RWPE1 (cell line): ENCODE data around the gene DNAH5.

Experiments used
- CTCF ChIA-PET: fragments of 350-600 bp; sonication (Branson Sonifier 250); formaldehyde crosslinking; extraction: SDS; loops from one replicate; lab custom pipeline; 2021; lab: Yijun Ruan, JAX
- POLR2A ChIA-PET: fragments of 400-600 bp; formaldehyde crosslinking; extraction: SDS; loops from one replicate; lab custom pipeline; 2020; ENCODE audit warnings: antibody characterized with exemption; ENCODE audit not compliant: low non-redundant PET; lab: Yijun Ruan, JAX
- DNase-seq: peaks from one replicate; pipeline ENCODE4 v3.0.0; 2012; ENCODE audit warnings: low spot score
- H3K27ac ChIP-seq: fragments of 450-650 bp; 2 replicates; pipeline ENCODE4 v1.5.1; 2017
- TF ChIP-seq, protein P1 (sequence below): fragments of 450-650 bp; conservative IDR thresholded peaks from 2 replicates; pipeline ENCODE4 v1.5.1; 2017; ENCODE audit warnings: low read depth, mild to moderate bottlenecking

DNAH5 gene, protein sequence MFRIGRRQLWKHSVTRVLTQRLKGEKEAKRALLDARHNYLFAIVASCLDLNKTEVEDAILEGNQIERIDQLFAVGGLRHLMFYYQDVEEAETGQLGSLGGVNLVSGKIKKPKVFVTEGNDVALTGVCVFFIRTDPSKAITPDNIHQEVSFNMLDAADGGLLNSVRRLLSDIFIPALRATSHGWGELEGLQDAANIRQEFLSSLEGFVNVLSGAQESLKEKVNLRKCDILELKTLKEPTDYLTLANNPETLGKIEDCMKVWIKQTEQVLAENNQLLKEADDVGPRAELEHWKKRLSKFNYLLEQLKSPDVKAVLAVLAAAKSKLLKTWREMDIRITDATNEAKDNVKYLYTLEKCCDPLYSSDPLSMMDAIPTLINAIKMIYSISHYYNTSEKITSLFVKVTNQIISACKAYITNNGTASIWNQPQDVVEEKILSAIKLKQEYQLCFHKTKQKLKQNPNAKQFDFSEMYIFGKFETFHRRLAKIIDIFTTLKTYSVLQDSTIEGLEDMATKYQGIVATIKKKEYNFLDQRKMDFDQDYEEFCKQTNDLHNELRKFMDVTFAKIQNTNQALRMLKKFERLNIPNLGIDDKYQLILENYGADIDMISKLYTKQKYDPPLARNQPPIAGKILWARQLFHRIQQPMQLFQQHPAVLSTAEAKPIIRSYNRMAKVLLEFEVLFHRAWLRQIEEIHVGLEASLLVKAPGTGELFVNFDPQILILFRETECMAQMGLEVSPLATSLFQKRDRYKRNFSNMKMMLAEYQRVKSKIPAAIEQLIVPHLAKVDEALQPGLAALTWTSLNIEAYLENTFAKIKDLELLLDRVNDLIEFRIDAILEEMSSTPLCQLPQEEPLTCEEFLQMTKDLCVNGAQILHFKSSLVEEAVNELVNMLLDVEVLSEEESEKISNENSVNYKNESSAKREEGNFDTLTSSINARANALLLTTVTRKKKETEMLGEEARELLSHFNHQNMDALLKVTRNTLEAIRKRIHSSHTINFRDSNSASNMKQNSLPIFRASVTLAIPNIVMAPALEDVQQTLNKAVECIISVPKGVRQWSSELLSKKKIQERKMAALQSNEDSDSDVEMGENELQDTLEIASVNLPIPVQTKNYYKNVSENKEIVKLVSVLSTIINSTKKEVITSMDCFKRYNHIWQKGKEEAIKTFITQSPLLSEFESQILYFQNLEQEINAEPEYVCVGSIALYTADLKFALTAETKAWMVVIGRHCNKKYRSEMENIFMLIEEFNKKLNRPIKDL (N-terminal part only)

DNA sequence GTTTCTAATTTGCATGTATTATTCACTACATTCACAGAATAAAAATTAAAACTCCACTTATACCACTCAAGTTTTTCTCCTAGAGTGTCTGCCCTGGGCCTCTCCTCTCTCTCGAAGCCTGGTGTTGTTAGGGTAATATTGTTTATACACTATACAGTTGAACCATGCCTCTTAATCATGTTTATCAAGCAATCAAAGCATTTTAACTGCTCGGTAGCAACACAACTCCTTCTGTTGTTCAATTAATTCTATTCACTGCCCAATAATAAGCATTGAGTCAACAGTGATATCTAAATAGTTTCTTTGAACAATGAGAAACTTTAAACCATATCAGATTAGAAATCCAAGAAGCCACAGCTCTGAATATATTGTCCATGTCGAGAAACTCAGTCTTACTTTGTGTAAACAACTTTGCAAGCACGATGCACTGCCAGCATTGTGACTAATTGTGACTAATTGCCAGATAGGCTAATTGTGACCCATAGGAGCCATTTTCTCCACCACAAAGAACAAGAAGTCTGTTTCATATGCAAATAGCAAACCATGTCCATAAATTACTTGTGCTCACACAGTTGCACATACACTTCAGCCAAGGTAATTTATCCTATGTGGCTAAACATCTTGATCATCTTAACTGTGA lies at the start of gene DNAH5:
Gene DNAH5 (minus strand): TSS at position 129 of the 640 bp plus-strand sequence. CDS start 250 bp downstream, outside the sequence.
- H3K27ac ChIP-seq = no peak within 1 kb of the TSS
- ChIA-PET POLR2A (no interaction called here), CTCF (no interaction called here)
- no peak for DNase-seq
- TF ChIP-seq, protein P1, sequence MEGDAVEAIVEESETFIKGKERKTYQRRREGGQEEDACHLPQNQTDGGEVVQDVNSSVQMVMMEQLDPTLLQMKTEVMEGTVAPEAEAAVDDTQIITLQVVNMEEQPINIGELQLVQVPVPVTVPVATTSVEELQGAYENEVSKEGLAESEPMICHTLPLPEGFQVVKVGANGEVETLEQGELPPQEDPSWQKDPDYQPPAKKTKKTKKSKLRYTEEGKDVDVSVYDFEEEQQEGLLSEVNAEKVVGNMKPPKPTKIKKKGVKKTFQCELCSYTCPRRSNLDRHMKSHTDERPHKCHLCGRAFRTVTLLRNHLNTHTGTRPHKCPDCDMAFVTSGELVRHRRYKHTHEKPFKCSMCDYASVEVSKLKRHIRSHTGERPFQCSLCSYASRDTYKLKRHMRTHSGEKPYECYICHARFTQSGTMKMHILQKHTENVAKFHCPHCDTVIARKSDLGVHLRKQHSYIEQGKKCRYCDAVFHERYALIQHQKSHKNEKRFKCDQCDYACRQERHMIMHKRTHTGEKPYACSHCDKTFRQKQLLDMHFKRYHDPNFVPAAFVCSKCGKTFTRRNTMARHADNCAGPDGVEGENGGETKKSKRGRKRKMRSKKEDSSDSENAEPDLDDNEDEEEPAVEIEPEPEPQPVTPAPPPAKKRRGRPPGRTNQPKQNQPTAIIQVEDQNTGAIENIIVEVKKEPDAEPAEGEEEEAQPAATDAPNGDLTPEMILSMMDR = no peak

- CTCF ChIA-PET = no interaction called here
- H3K27ac ChIP-seq = no peak overlapping the region
- TF ChIP-seq, protein P1 = no peak
- POLR2A ChIA-PET = no interaction called here
- no peak for DNase-seq
Measured at GRCh38 chr5:13993926-13994325, 49.4 kb upstream of the DNAH5 start.

- no peak overlapping the region for H3K27ac ChIP-seq
- CTCF ChIA-PET = no interaction called here
- no peak for DNase-seq
- POLR2A ChIA-PET = no interaction called here
- TF ChIP-seq, protein P1 = no peak
Measured at GRCh38 chr5:13992795-13993194, 48.3 kb upstream of the DNAH5 start.

DNA sequence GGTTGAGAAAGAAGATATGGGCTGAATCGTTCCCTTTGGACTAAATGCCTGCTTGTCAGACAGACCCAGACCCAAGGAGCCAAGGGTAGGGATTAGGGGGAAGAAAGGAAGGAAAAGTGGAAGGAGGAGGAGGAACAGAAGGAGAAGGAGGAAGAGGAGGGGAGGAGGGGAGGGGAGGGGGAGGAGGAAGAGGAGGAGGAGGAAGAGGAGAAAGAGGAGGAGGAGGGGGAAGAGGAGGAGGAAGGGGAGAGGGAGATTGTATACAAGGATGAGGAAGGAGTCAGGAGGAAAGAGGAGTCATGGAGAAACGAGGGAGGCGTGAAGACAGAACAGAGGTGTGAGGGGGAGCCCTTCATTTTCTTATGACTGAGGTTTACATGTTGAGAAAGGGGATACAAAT lies 46.9 kb upstream of the DNAH5 start:
- ChIA-PET POLR2A (no interaction called here), CTCF (no interaction called here)
- TF ChIP-seq, protein P1 = no peak
- DNase-seq = no peak
- H3K27ac ChIP-seq = no peak overlapping the region

DNA sequence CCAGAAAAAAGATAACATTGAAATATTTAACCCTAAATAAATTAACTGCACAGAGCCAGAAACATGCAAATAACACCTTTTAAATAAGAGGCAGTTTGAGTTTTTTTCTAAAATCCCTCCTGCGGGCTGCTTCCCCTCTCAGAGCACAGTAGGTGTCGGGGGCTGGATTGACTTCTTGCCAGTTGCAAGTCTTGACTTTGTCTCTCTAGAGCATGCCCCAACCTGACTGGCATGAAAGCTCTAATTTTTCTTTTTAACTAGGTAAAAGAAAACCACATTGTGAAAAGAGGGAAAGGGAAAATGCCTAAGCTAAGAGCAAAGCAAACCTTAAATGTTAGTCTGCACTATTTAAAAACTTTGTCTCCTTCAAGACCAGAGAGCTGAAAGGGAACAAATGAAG lies 46.4 kb upstream of the DNAH5 start:
- no peak for DNase-seq
- ChIA-PET CTCF (no interaction called here), POLR2A (no interaction called here)
- TF ChIP-seq, protein P1 = no peak
- peak overlapping the region; percentile 50 for H3K27ac ChIP-seq

- TF ChIP-seq, protein P1 = no peak
- POLR2A ChIA-PET = no interaction called here
- no peak overlapping the region for H3K27ac ChIP-seq
- CTCF ChIA-PET = interaction anchor here (0.6 kb wide), 1 partner anchor 719 kb away, joined by 4 read pairs; no protein-coding TSS in a partner anchor
- no peak for DNase-seq
Measured at GRCh38 chr5:13989832-13990231, 45.3 kb upstream of the DNAH5 start.
